DOHH2 (cell line): ENCODE results near the gene ZDHHC18.
"Not testable (repeated sequence)": the region's sequence is repeated elsewhere in the genome, so short reads cannot be mapped to it uniquely, and the experiment has no call there.

Source experiments
- H3F3A ChIP-seq: fragments of 200-600 bp; sonication (generic), shearing (Covaris generic); 2 replicates; pipeline ENCODE4 v1.6.0; 2016; ENCODE audit warnings: antibody characterized with exemption, mild to moderate bottlenecking; ENCODE audit not compliant: control insufficient read depth, insufficient read depth
- H3K27ac ChIP-seq: fragments of 200-600 bp; sonication (generic); 2 replicates; pipeline ENCODE4 v1.5.1; 2014; ENCODE audit warnings: low read depth, mild to moderate bottlenecking, low read length, moderate library complexity
- H3K27me3 ChIP-seq: fragments of 200-600 bp; sonication (generic); 2 replicates; pipeline ENCODE4 v1.6.1; 2014; ENCODE audit warnings: mild to moderate bottlenecking, low read length, mixed read lengths; ENCODE audit not compliant: control insufficient read depth
- H3K36me3 ChIP-seq: fragments of 200-600 bp; sonication (generic); 2 replicates; pipeline ENCODE4 v1.6.1; 2014; ENCODE audit warnings: mild to moderate bottlenecking, low read length, moderate library complexity, mixed read lengths; ENCODE audit not compliant: control insufficient read depth
- H3K4me1 ChIP-seq: fragments of 200-600 bp; sonication (generic); 2 replicates; pipeline ENCODE4 v1.6.1; 2014; ENCODE audit warnings: mild to moderate bottlenecking, low read length, mixed read lengths; ENCODE audit not compliant: control insufficient read depth
- H3K4me2 ChIP-seq: fragments of 200-600 bp; sonication (generic); 2 replicates; pipeline ENCODE4 v1.6.0; 2014; ENCODE audit warnings: mild to moderate bottlenecking, low read length, moderate library complexity
- H3K4me3 ChIP-seq: fragments of 200-600 bp; sonication (generic); 2 replicates; pipeline ENCODE4 v1.5.1; 2014; ENCODE audit warnings: mild to moderate bottlenecking, low read length, mixed read lengths
- H3K79me2 ChIP-seq: fragments of 200-600 bp; sonication (generic); 2 replicates; pipeline ENCODE4 v1.6.1; 2014; ENCODE audit warnings: mild to moderate bottlenecking, low read length, mixed read lengths; ENCODE audit not compliant: control insufficient read depth
- H3K9me2 ChIP-seq: fragments of 200-600 bp; sonication (generic); replicated peaks from 2 replicates; pipeline ENCODE4 v1.6.1; 2014; ENCODE audit warnings: mild to moderate bottlenecking, low read length, mixed read lengths; ENCODE audit not compliant: control insufficient read depth
- H3K9me3 ChIP-seq: fragments of 200-600 bp; sonication (generic); 2 replicates; pipeline ENCODE4 v1.6.1; 2014; ENCODE audit warnings: antibody characterized with exemption, low read length, mixed read lengths; ENCODE audit not compliant: control insufficient read depth, insufficient read depth
- H4K20me1 ChIP-seq: fragments of 200-600 bp; sonication (generic); 2 replicates; pipeline ENCODE4 v1.6.0; 2014; ENCODE audit warnings: low read depth, mild to moderate bottlenecking, antibody characterized with exemption, low read length, moderate library complexity; ENCODE audit not compliant: control insufficient read depth, insufficient read depth
- EZH2phosphoT487 ChIP-seq: fragments of 200-600 bp; sonication (generic); IDR thresholded peaks from 2 replicates; pipeline ENCODE4 v1.6.1; 2017; ENCODE audit warnings: borderline replicate concordance, mild to moderate bottlenecking, antibody characterized with exemption, low read length, moderate library complexity, mixed read lengths
- TF ChIP-seq, protein P1 (sequence below): fragments of 200-600 bp; sonication (generic); IDR thresholded peaks from one replicate; pipeline ENCODE4 v1.5.1; 2014; ENCODE audit warnings: antibody characterized with exemption, mild to moderate bottlenecking, low read depth, low read length; ENCODE audit not compliant: poor library complexity, severe bottlenecking

ZDHHC18 gene

DNA sequence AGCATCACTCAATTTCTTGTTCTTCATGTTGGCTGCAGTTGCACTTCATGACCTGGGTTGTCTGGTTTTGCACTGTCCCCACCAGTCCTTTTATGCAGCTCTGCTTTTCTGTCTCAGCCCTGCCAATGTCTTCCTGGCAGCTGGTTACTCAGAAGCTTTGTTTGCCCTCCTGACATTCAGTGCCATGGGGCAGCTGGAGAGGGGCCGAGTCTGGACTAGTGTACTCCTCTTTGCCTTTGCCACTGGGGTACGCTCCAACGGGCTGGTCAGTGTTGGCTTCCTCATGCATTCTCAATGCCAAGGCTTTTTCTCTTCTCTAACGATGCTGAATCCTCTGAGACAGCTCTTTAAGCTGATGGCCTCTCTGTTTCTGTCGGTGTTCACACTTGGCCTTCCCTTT lies 32.1 kb upstream of the ZDHHC18 start:
- Histone ChIP-seq H3F3A (no peaks in the 10 kb centered on the region), H4K20me1 (no peaks in the 10 kb centered on the region), H3K27me3 (no peaks in the 10 kb centered on the region), H3K79me2 (peaks cover 1% of the 10 kb centered on the region; the same call in 1 of the 2 replicates), H3K9me2 (no peaks in the 10 kb centered on the region), H3K27ac (no peak overlapping the region), H3K4me2 (no peak overlapping the region), H3K4me3 (no peak overlapping the region), H3K36me3 (peaks cover 17% of the 10 kb centered on the region), H3K4me1 (peaks cover 5% of the 10 kb centered on the region; the same call in 1 of the 2 replicates), H3K9me3 (no peaks in the 10 kb centered on the region)
- no peak for TF ChIP-seq EZH2phosphoT487
- TF ChIP-seq, protein P1, sequence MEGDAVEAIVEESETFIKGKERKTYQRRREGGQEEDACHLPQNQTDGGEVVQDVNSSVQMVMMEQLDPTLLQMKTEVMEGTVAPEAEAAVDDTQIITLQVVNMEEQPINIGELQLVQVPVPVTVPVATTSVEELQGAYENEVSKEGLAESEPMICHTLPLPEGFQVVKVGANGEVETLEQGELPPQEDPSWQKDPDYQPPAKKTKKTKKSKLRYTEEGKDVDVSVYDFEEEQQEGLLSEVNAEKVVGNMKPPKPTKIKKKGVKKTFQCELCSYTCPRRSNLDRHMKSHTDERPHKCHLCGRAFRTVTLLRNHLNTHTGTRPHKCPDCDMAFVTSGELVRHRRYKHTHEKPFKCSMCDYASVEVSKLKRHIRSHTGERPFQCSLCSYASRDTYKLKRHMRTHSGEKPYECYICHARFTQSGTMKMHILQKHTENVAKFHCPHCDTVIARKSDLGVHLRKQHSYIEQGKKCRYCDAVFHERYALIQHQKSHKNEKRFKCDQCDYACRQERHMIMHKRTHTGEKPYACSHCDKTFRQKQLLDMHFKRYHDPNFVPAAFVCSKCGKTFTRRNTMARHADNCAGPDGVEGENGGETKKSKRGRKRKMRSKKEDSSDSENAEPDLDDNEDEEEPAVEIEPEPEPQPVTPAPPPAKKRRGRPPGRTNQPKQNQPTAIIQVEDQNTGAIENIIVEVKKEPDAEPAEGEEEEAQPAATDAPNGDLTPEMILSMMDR, result no peak

DNA sequence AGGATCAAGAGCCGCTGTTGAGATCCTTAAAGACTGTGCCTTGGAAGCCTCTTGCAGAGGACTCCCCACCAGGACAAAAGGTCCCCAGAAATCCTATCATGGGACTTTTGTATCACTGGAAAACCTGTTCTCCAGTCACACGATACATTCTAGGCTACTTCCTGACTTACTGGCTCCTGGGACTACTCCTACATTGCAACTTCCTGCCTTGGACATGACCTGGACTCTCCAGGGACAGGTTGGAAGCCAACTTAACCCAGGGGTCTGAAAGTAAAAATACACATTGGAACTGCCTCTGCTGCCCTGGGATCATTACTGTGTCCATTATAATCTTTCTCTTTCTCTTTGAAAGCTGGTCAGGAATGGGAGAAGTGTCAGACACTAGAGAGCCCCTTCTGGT lies 28.9 kb upstream of the ZDHHC18 start:
- H3K4me1 ChIP-seq, result peaks cover 5% of the 10 kb centered on the region
- no peaks in the 10 kb centered on the region for H3K9me3 ChIP-seq
- H3K27ac ChIP-seq, result no peak overlapping the region
- no peaks in the 10 kb centered on the region for H4K20me1 ChIP-seq
- no peak for TF ChIP-seq EZH2phosphoT487
- TF ChIP-seq, protein P1, result no peak
- H3K79me2 ChIP-seq, result no peaks in the 10 kb centered on the region
- no peaks in the 10 kb centered on the region for H3K27me3 ChIP-seq
- H3K9me2 ChIP-seq, result no peaks in the 10 kb centered on the region
- H3K4me3 ChIP-seq, result no peak overlapping the region
- no peak overlapping the region for H3K4me2 ChIP-seq
- no peaks in the 10 kb centered on the region for H3F3A ChIP-seq
- peaks cover 17% of the 10 kb centered on the region for H3K36me3 ChIP-seq

DNA sequence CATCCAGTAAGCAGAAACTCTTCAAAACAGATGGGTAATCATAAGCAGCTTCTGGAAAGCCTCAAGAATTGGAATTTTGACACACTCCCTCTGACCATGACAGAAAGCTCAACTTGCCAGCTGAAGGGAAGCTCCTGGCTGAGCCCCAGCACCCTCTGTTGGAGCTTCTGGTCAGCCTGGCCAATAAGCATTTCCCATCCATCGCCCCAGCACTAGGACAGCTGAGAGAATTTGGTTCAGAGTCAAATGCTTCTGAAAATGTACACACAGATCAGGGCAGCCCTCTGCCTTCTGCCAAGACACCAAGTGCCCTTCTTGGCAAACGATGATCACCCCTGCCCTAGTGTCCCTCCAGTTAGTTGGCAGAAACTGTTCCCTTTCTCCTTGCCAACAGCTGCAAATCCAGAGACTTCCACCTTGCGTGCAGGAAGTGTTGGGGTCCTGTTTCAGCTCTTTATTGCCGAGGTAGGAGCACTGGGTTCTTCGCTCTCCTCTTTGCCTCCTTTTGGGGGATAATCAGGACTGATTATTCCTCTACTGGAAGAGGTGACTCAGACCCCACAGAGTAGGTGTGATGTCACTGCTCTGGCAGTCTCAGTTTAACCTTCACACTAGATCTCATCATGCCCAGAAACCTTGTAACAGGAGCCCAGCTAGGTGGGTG lies 26.9 kb upstream of the ZDHHC18 start:
- Histone ChIP-seq H3K27ac (no peak overlapping the region), H3K4me1 (peaks cover 5% of the 10 kb centered on the region), H3K4me2 (no peak overlapping the region), H3F3A (no peaks in the 10 kb centered on the region), H3K36me3 (peaks cover 8% of the 10 kb centered on the region), H3K27me3 (no peaks in the 10 kb centered on the region), H3K9me3 (no peaks in the 10 kb centered on the region), H3K9me2 (no peaks in the 10 kb centered on the region), H3K4me3 (no peak overlapping the region), H4K20me1 (no peaks in the 10 kb centered on the region), H3K79me2 (no peaks in the 10 kb centered on the region)
- TF ChIP-seq EZH2phosphoT487, result no peak
- TF ChIP-seq, protein P1, result no peak

DNA sequence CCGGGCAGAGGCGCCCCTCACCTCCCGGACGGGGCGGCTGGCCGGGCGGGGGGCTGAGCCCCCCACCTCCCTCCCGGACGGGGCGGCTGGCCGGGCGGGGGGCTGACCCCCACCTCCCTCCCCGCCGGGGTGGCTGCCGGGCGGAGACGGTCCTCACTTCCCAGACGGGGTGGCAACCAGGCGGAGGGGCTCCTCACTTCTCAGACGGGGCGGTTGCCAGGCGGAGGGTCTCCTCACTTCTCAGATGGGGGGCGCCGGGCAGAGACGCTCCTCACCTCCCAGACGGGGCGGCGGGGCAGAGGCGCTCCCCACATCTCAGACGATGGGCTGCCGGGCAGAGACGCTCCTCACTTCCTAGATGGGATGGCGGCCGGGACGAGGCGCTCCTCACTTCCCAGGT lies 22.6 kb upstream of the ZDHHC18 start:
- H3K27ac ChIP-seq, H3K4me2 ChIP-seq, H3K4me1 ChIP-seq, H3K9me2 ChIP-seq, H3K4me3 ChIP-seq, H3F3A ChIP-seq, H4K20me1 ChIP-seq, H3K79me2 ChIP-seq, H3K9me3 ChIP-seq, H3K36me3 ChIP-seq, H3K27me3 ChIP-seq: not testable (repeated sequence)
